Nephron (organoid): ENCODE results near the gene CORO7.

Experiments
- H3K27ac Mint-ChIP-seq, 3 experiments: 2 replicates each; pipeline ENCODE4 v1.8.0; 2020; ENCODE audit warnings: mixed read lengths in 3 of 3, mild to moderate bottlenecking in 2 of 3, moderate library complexity in 1 of 3
- H3K27me3 Mint-ChIP-seq: 2 replicates; pipeline ENCODE4 v1.8.0; 2021; ENCODE audit warnings: low read depth, mild to moderate bottlenecking, moderate library complexity, mixed read lengths
- H3K36me3 Mint-ChIP-seq: 2 replicates; pipeline ENCODE4 v1.8.0; 2020; ENCODE audit warnings: low read depth, mixed read lengths
- H3K4me1 Mint-ChIP-seq: 2 replicates; pipeline ENCODE4 v1.8.0; 2020; ENCODE audit warnings: mixed read lengths
- H3K4me3 Mint-ChIP-seq, 3 experiments: 2 replicates each; pipeline ENCODE4 v1.8.0; 2020; ENCODE audit warnings: mild to moderate bottlenecking in 3 of 3, mixed read lengths in 3 of 3, moderate library complexity in 2 of 3
- H3K9me3 Mint-ChIP-seq: 2 replicates; pipeline ENCODE4 v1.8.0; 2020; ENCODE audit warnings: mixed read lengths
- TF ChIP-seq, protein P1 (sequence below), 3 experiments: fragments of 200-600 bp; sonication (generic); IDR thresholded peaks; one replicate each; pipeline ENCODE4 v1.5.0; 2021; ENCODE audit warnings: antibody characterized with exemption in 3 of 3; ENCODE audit not compliant: unreplicated experiment in 3 of 3

Gene CORO7

DNA sequence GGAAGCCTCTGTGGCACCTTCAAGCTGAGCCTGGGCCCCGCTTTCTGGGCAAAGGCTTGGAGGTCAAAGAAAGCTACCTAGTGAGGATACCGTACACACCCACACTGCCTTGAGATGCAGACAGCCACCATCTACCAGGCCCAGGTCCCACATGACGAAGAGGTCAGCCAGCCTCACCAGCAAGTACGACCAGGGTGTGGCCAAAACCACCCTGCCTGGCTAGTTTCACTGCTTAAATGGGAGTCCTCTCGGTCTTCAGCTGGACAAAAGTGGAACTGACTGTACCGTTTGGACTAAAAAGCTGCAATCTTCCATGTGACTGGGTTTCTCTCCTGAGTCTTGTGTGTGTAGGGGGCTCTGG, 23.2 kb downstream of the CORO7 start:
- Mint-ChIP-seq H3K9me3 (no peaks in the 10 kb centered on the region), H3K4me1 (peaks cover 33% of the 10 kb centered on the region), H3K27ac (peak overlapping the region; percentile 94 to 97 (median 96)), H3K36me3 (peaks cover 4% of the 10 kb centered on the region), H3K4me3 (peak overlapping the region in 1 of 3 experiments; percentile 42), H3K27me3 (no peaks in the 10 kb centered on the region)
- TF ChIP-seq, protein P1, sequence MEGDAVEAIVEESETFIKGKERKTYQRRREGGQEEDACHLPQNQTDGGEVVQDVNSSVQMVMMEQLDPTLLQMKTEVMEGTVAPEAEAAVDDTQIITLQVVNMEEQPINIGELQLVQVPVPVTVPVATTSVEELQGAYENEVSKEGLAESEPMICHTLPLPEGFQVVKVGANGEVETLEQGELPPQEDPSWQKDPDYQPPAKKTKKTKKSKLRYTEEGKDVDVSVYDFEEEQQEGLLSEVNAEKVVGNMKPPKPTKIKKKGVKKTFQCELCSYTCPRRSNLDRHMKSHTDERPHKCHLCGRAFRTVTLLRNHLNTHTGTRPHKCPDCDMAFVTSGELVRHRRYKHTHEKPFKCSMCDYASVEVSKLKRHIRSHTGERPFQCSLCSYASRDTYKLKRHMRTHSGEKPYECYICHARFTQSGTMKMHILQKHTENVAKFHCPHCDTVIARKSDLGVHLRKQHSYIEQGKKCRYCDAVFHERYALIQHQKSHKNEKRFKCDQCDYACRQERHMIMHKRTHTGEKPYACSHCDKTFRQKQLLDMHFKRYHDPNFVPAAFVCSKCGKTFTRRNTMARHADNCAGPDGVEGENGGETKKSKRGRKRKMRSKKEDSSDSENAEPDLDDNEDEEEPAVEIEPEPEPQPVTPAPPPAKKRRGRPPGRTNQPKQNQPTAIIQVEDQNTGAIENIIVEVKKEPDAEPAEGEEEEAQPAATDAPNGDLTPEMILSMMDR (IDR thresholded peaks at IDR 0.05; ENCODE audit: unreplicated experiment in 3 of 3), result no peak

DNA sequence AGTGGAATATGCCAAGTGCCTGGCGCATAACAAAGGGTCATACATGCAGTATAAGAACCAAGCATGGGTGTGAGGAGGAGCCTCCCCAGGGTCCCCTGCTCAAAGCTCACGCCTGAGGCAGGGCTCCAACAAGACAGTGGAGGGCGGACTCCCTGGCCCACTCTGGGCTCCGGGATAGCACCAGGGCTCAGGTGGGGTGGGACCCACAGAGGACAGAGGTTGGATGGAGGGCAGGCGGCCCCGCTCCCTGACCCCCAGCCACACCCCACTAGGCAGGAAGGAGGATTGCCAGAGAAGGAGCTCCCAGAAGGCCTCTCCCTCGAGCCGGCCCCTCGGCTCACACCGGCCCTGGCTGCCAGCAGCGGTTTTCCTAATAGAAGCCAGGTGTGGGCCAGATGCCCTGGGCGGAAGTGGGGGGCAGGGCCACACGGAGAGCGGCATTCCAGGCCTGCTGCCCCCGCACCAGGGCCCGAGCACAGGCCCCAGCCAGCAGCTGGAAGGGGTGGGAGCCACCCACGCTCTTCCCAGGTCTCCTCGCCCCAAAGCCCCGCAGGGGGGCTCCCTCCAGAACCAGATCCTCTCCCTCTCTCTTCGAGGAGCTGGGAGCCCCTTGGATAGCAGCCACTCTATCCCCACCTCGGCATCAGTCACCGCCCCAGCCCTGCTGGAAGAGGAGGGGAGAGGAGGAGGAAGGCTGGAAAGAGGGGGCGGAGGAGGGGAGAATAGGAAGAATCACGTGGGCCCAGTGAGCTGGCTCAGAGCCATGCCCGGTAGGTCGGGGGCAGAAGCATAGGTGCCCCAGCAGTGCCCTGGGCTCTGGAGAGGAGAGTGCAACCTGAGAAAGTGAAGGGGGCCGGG, 23.8 kb downstream of the CORO7 start:
- Mint-ChIP-seq H3K4me1 (peaks cover 33% of the 10 kb centered on the region), H3K9me3 (no peaks in the 10 kb centered on the region), H3K4me3 (peak overlapping the region; percentile 40 to 57 (median 42)), H3K27me3 (no peaks in the 10 kb centered on the region), H3K36me3 (peaks cover 4% of the 10 kb centered on the region), H3K27ac (peak overlapping the region; percentile 94 to 97 (median 96))
- TF ChIP-seq, protein P1 (IDR thresholded peaks at IDR 0.05; ENCODE audit: unreplicated experiment in 3 of 3), result no peak

DNA sequence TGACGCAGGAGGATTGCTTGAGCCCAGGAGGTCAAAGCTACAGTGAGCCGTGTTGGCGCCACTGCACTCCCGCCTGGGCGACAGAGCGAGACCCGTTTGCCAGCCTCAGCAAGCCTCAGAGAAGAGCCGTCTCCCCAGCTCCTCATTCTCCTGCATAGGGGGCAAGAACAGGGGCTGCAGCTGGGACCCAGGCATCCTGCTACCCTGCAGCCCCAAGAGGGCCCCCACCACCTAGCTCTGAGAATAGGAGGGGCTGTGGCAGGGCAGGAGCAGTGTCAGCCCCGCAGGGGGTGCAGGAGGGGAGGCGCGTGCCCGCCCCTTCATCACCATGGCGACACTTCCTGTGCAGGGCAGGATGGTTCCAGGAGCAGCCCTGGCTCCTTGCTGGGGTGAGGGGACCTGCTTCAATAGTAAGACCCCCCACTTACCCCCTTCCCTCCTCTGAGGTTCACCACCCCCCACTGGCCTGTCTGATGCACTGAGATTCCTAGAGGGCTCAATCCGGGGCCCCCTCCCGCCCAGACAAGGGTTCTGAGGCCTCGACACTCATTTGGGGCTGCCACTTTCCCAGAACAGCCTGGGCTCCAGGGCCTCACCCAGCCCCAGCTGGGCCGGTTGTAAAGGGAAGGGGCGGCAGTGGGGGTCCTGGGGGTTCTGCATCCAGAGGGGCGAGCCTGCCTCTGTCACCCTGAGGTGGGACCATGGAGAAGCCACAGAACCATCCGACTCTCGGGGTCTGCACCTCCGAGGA, 24.6 kb downstream of the CORO7 start:
- Mint-ChIP-seq H3K27me3 (no peaks in the 10 kb centered on the region), H3K27ac (peak overlapping the region; percentile 92 to 97 (median 94)), H3K4me3 (peak overlapping the region in 1 of 3 experiments; percentile 14), H3K9me3 (no peaks in the 10 kb centered on the region), H3K36me3 (peaks cover 4% of the 10 kb centered on the region), H3K4me1 (peaks cover 36% of the 10 kb centered on the region)
- TF ChIP-seq, protein P1 (IDR thresholded peaks at IDR 0.05; ENCODE audit: unreplicated experiment in 3 of 3), result no peak

DNA sequence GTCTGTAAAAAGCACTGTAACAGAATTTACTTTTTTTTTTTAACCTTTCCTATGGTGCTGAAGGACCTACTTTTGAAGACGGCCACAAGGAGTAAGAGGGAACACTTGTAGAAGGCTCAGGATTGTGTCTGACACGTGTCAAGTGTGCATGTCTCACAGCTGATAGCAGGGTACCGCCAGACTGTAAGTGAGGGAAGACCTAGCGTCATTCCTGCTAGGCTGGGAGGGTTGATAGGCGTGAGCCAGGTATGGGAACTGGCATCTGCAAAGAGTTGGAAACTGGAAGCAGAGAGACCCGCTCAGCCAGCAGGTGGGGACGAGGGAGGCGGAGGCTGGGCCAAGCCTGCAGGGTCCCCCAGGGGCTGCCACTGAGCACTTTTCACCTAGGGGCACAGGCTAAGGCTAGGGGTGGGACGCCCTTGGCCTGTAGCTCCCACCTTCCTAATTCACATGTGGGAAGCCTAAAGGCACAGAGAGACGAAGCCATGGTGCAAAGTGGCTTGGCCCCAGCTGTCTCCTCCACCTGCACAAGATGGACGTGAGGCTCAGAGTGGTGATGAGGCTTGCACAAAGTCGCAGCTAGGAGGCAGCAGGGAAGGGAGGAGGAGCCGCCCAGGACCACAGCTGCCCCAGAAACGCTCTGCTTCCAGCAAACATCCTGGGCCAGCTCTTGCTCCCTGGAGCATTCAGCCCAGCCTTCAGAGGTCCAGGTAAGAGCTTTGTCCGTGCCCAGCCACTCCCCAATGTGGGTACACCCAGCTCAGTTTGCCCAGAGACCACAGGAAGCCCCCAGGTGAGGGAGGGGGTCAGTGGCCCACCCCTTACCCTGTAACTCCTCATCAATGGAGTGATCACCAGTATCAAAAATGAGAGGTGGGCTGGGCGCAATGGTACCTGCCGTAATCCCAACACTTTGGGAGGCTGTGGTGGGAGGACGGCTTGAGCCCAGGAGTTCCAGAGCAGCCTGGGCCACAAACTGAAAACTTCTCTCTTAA, 25.8 kb downstream of the CORO7 start:
- H3K4me3 Mint-ChIP-seq, result no peak overlapping the region
- H3K9me3 Mint-ChIP-seq, result no peaks in the 10 kb centered on the region
- no peaks in the 10 kb centered on the region for H3K27me3 Mint-ChIP-seq
- TF ChIP-seq, protein P1 (IDR thresholded peaks at IDR 0.05; ENCODE audit: unreplicated experiment in 3 of 3), result peak in 1 of 3 experiments; percentile 21
- H3K36me3 Mint-ChIP-seq, result peaks cover 2% of the 10 kb centered on the region
- peaks cover 39% of the 10 kb centered on the region for H3K4me1 Mint-ChIP-seq
- peak overlapping the region; percentile 85 to 97 (median 89) for H3K27ac Mint-ChIP-seq

DNA sequence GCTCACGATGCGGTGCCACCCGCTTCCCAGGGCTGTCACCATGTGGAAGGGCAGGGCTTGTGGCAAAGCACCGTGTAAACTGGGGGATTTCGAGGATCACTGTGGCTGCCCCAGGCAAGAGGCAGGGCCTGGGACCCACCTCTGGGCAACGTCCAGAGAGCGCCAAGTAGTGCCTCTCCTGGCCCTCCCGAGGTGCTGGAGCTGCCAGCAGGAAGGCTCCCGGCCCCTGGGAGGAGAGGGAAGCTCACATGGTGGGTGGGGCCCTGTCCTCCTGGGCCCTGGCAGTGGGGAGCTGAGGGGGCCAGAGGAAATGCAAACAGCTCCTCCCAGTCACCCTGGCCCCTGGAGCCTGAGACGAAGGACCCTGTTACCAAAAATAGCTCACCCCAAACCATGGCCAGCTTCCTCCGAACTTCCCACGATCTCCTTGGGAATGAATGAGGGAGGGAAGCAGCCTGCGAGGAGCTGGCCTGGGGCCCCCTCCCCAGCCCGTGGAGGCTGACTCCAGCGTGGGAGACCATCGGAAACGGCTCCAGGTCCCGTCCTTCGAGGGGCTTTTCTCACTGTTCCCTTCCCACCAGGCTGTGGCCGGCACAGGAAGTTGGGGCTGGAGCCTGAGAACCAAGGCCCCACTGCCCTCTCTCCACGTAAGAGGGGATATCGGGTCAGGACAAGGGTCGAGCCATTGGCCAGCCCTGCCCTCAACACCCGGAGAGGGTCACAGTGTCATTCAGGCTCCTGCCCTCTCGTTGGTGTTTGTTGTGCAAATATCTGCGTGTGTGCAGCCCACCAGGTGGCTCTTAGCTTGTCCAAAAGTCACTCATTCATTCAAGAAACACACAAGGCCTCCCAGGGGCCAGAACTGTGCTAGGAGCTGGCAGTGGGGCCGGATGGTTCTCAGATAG, 27.1 kb downstream of the CORO7 start:
- Mint-ChIP-seq H3K27me3 (no peaks in the 10 kb centered on the region), H3K4me1 (peaks cover 43% of the 10 kb centered on the region), H3K4me3 (peak overlapping the region in 2 of 3 experiments; percentile 7 to 32), H3K9me3 (no peaks in the 10 kb centered on the region), H3K36me3 (no peaks in the 10 kb centered on the region), H3K27ac (peak overlapping the region; percentile 85 to 97 (median 89))
- TF ChIP-seq, protein P1 (IDR thresholded peaks at IDR 0.05; ENCODE audit: unreplicated experiment in 3 of 3), result no peak
